SK-N-SH (cell line): ENCODE results near the gene ABCC3. TPM values are rescaled to one million over a fixed set of nuclear protein-coding genes. Genes with fewer than 3 reads are reported as not detected.

ENCODE experiments used
- CTCF ChIA-PET: fragments of 300-600, 350-600 bp; formaldehyde crosslinking; extraction: SDS; loops from one replicate; lab custom pipeline; 2021; lab: Yijun Ruan, JAX
- POLR2A ChIA-PET: fragments of 350-600 bp; sonication (Branson Sonifier 250); formaldehyde crosslinking; extraction: SDS; loops from one replicate; lab custom pipeline; 2020; ENCODE audit warnings: antibody characterized with exemption, inconsistent platforms; lab: Yijun Ruan, JAX
- DNase-seq: peaks from one replicate; pipeline ENCODE4 v3.0.0; 2012
- H2AFZ ChIP-seq: fragments of 200-600 bp; sonication (generic); 2 replicates; pipeline ENCODE4 v1.8.1; 2016; ENCODE audit warnings: antibody characterized with exemption, mild to moderate bottlenecking, low read depth
- H3F3A ChIP-seq: fragments of 200-600 bp; sonication (generic); replicated peaks from 2 replicates; pipeline ENCODE3; 2016; ENCODE audit warnings: antibody characterized with exemption, mild to moderate bottlenecking; ENCODE audit not compliant: insufficient read depth
- H3K27ac ChIP-seq, 2 experiments: fragments of 200-500 bp in 1 of 2; fragments of 200-600 bp in 1 of 2; sonication (Bioruptor generic) in 1 of 2; sonication (generic), shearing (Covaris generic) in 1 of 2; 2 replicates each; pipeline versions ENCODE4 v1.5.1 to v1.6.1; 2014 to 2016; ENCODE audit warnings: low read depth in 2 of 2, inconsistent platforms in 1 of 2, low read length in 1 of 2, mild to moderate bottlenecking in 1 of 2, mixed read lengths in 1 of 2
- H3K27me3 ChIP-seq: fragments of 200-600 bp; sonication (generic), shearing (Covaris generic); 2 replicates; pipeline ENCODE4 v1.6.1; 2016; ENCODE audit warnings: mixed run types; ENCODE audit not compliant: insufficient read depth
- H3K36me3 ChIP-seq, 2 experiments: fragments of 200-500 bp in 1 of 2; fragments of 200-600 bp in 1 of 2; sonication (Bioruptor generic) in 1 of 2; sonication (generic) in 1 of 2; replicated peaks in 1 of 2; 2 replicates each; pipeline versions ENCODE3 to v1.5.1; 2014 to 2016; ENCODE audit warnings: low read length in 1 of 2, mild to moderate bottlenecking in 1 of 2; ENCODE audit not compliant: insufficient read depth in 2 of 2, control insufficient read depth in 1 of 2
- H3K4me1 ChIP-seq, 2 experiments: fragments of 200-500 bp in 1 of 2; fragments of 200-600 bp in 1 of 2; sonication (Bioruptor generic) in 1 of 2; sonication (generic), shearing (Covaris generic) in 1 of 2; 2 replicates each; pipeline versions ENCODE4 v1.5.1 to v1.6.1; 2014 to 2016; ENCODE audit warnings: low read depth in 1 of 2, low read length in 1 of 2, mixed run types in 1 of 2; ENCODE audit not compliant: insufficient read depth in 2 of 2, control insufficient read depth in 1 of 2
- H3K4me2 ChIP-seq: fragments of 200-600 bp; sonication (generic), shearing (Covaris generic); 2 replicates; pipeline ENCODE4 v1.6.1; 2017; ENCODE audit warnings: mixed run types
- H3K4me3 ChIP-seq, 2 experiments: fragments of 200-500 bp in 1 of 2; fragments of 200-600 bp in 1 of 2; sonication (Bioruptor generic) in 1 of 2; sonication (generic), shearing (Covaris generic) in 1 of 2; 2 replicates each; pipeline versions ENCODE4 v1.5.1 to v1.8.1; 2014 to 2016; ENCODE audit warnings: low read depth in 2 of 2, inconsistent platforms in 1 of 2, low read length in 1 of 2, mild to moderate bottlenecking in 1 of 2, mixed read lengths in 1 of 2, moderate library complexity in 1 of 2
- H3K79me2 ChIP-seq: fragments of 200-600 bp; sonication (generic); 2 replicates; pipeline ENCODE4 v1.8.1; 2017; ENCODE audit warnings: mild to moderate bottlenecking; ENCODE audit not compliant: insufficient read depth
- H3K9ac ChIP-seq: fragments of 200-600 bp; sonication (generic); 2 replicates; pipeline ENCODE4 v1.6.1; 2017; ENCODE audit warnings: mixed run types
- H3K9me2 ChIP-seq: fragments of 200-600 bp; sonication (generic); 2 replicates; pipeline ENCODE4 v1.6.1; 2017; ENCODE audit warnings: mixed run types
- H3K9me3 ChIP-seq: fragments of 200-600 bp; sonication (generic); 2 replicates; pipeline ENCODE4 v1.6.1; 2017; ENCODE audit warnings: mixed run types, mild to moderate bottlenecking, moderate library complexity
- H4K20me1 ChIP-seq: fragments of 200-600 bp; sonication (generic); 2 replicates; pipeline ENCODE4 v1.6.1; 2017; ENCODE audit warnings: mild to moderate bottlenecking, mixed run types; ENCODE audit not compliant: insufficient read depth
- CHD2 ChIP-seq: fragments of 150-350 bp; IDR thresholded peaks from 2 replicates; pipeline ENCODE4 v1.6.1; 2018; ENCODE audit warnings: low read length; ENCODE audit not compliant: partially characterized antibody
- ELF1 ChIP-seq: IDR thresholded peaks from 2 replicates; pipeline ENCODE4 v1.4.0; 2012
- FOSL2 ChIP-seq: IDR thresholded peaks from 2 replicates; pipeline ENCODE4 v1.4.0; 2012; ENCODE audit warnings: low read depth, mild to moderate bottlenecking, moderate library complexity, borderline replicate concordance
- GATA2 ChIP-seq: sonication (generic); formaldehyde crosslinking; IDR thresholded peaks from 2 replicates; pipeline ENCODE4 v1.5.0; 2020; ENCODE audit warnings: mild to moderate bottlenecking, missing genetic modification reagents
- MAX ChIP-seq: IDR thresholded peaks from 2 replicates; pipeline ENCODE4 v1.4.0; 2012; ENCODE audit warnings: low read depth
- NFIC ChIP-seq: IDR thresholded peaks from 2 replicates; pipeline ENCODE4 v1.4.0; 2012; ENCODE audit warnings: borderline replicate concordance
- PBX3 ChIP-seq: IDR thresholded peaks from 2 replicates; pipeline ENCODE4; 2012
- POLR2AphosphoS5 ChIP-seq: IDR thresholded peaks from 2 replicates; pipeline ENCODE4 v1.6.1; 2012; ENCODE audit warnings: low read depth, low read length
- RCOR1 ChIP-seq: fragments of 150-350 bp; IDR thresholded peaks from 2 replicates; pipeline ENCODE4 v1.6.1; 2017; ENCODE audit warnings: antibody characterized with exemption, low read length
- REST ChIP-seq: IDR thresholded peaks from 2 replicates; pipeline ENCODE4 v1.6.1; 2012; ENCODE audit warnings: mild to moderate bottlenecking, low read depth, low read length, moderate library complexity
- RFX5 ChIP-seq: IDR thresholded peaks from 2 replicates; pipeline ENCODE4 v1.6.1; 2012; ENCODE audit warnings: mild to moderate bottlenecking, improper control_type of control experiment, low read length
- SMC3 ChIP-seq: IDR thresholded peaks from 2 replicates; pipeline ENCODE4 v1.6.1; 2012; ENCODE audit warnings: low read depth, low read length, improper control_type of control experiment
- WGBS: methylation state at CpG from one replicate; pipeline ENCODE4 v1.1.6; 2017; ENCODE audit warnings: low lambda C conversion rate; 5-methylcytosine and 5-hydroxymethylcytosine counted together
- polyA plus RNA-seq, 3 experiments: library from polyadenylated mRNA; depleted of rRNA; stranded (reverse); fragments of >200 nt; gene quantifications; 2 replicates each; pipeline ENCODE4 v1.2.3, GENCODE V29; 2012

Gene ABCC3
- 185 and 209 TPM in 2 replicates for polyA plus RNA-seq (2012; rRNA removed)
- 29.0 and 41.5 TPM in 2 replicates for polyA plus RNA-seq (2012; cell fraction: cytosol; rRNA removed)
- 1,427 and 1,497 TPM in 2 replicates for polyA plus RNA-seq (2012; cell fraction: nucleus; rRNA removed)

- peaks cover 36% of the 10 kb centered on the region for H3K79me2 ChIP-seq
- H3K27me3 ChIP-seq = no peaks in the 10 kb centered on the region
- TF ChIP-seq RCOR1 (0 out of 2 replicates have a peak, but pooled peaks have one; percentile 3), FOSL2 (peak; percentile 77; the same call in 1 of the 2 replicates), ELF1 (no peak), SMC3 (no peak), NFIC (peak; percentile 82), CHD2 (no peak), PBX3 (0 out of 2 replicates have a peak, but pooled peaks have one; percentile 8), REST (no peak), GATA2 (no peak), POLR2AphosphoS5 (peak; percentile 38)
- peaks cover 38 to 44% of the 10 kb centered on the region in 2 experiments; a peak in 3 of 4 replicates for H3K4me1 ChIP-seq
- H4K20me1 ChIP-seq = no peaks in the 10 kb centered on the region; the same call in 1 of the 2 replicates
- no peaks in the 10 kb centered on the region for H3K9me2 ChIP-seq
- H3K36me3 ChIP-seq = no peaks in the 10 kb centered on the region
- no peaks in the 10 kb centered on the region for H3K9me3 ChIP-seq
- peak within 1 kb of the TSS; percentile 79 for H3K9ac ChIP-seq
- peak within 1 kb of the TSS; percentile 94 for H3K4me2 ChIP-seq
- CTCF ChIA-PET = interaction anchor here (0.8 to 21.7 kb wide), 9 partner anchors 8 to 85 kb away, joined by 3 to 799 read pairs (median 6); partner anchors contain the start of gene SPATA20
- H2AFZ ChIP-seq = peak within 1 kb of the TSS; percentile 78; the same call in 1 of the 2 replicates
- POLR2A ChIA-PET = no interaction called here
- WGBS = 32% methylated on average over 28 of the region's 48 CpGs
- no peak within 1 kb of the TSS; a peak in 1 of 4 replicates for H3K27ac ChIP-seq
- H3F3A ChIP-seq = peaks cover 38% of the 10 kb centered on the region
- DNase-seq = peak; percentile 90
- H3K4me3 ChIP-seq = peak within 1 kb of the TSS; percentile 72 to 73
Measured at GRCh38 chr17:50634224-50634914, at the start of gene ABCC3. ABCC3 (plus strand) TSS chr17:50634881; CDS start chr17:50634937, 56 bp downstream.

GRCh38 chr17:50585346-50585745 lies 49.3 kb upstream of the ABCC3 start:
- WGBS = 62% methylated on average over 3 of the region's 4 CpGs
- Histone ChIP-seq H2AFZ (no peak overlapping the region), H3K4me1 (peaks cover 0 to 45% of the 10 kb centered on the region in 2 experiments; a peak in 1 of 4 replicates), H3K27me3 (peaks cover 16% of the 10 kb centered on the region), H3K27ac (0 out of 4 replicates have a peak overlapping the region, but pooled peaks of 1 of the 2 experiments have one; percentile 48), H3K4me2 (no peak overlapping the region), H3K9ac (no peak overlapping the region), H3F3A (no peaks in the 10 kb centered on the region), H3K9me3 (no peaks in the 10 kb centered on the region), H3K79me2 (no peaks in the 10 kb centered on the region), H3K36me3 (no peaks in the 10 kb centered on the region), H4K20me1 (no peaks in the 10 kb centered on the region), H3K9me2 (no peaks in the 10 kb centered on the region), H3K4me3 (no peak overlapping the region)
- ChIA-PET CTCF (interaction anchor here (0.6 to 12.9 kb wide), 7 partner anchors 10 to 96 kb away, joined by 3 to 163 read pairs (median 7); partner anchors contain the start of gene CACNA1G), POLR2A (interaction anchor here (1.1 to 1.2 kb wide), 2 partner anchors 15 to 23 kb away, joined by 3 to 7 read pairs; no protein-coding TSS in a partner anchor)
- no peak for DNase-seq
- TF ChIP-seq RFX5 = no peak
- no peak for TF ChIP-seq MAX
